Mesenteric fat pad (tissue), 1 donor: ENCODE measurements around the gene LNPEP. TPM values are rescaled to one million over a fixed set of nuclear protein-coding genes. Genes with fewer than 3 reads are reported as not detected.
"Not testable (repeated sequence)": the region's sequence is repeated elsewhere in the genome, so short reads cannot be mapped to it uniquely, and the experiment has no call there.

Experiments used
- DNase-seq: peaks from one replicate; pipeline ENCODE4 v3.0.0-alpha.2; 2020; ENCODE audit warnings: low spot score
- total RNA-seq: library from RNA; stranded (reverse); fragmentation: NEBNext Ultra II Directional; extraction: Animal tissue kit (Norgen Biotek cat#: 25700); gene quantifications from one replicate; pipeline ENCODE4 v1.2.1, GENCODE V29; 2021
- donor health status: DM: yes; HTN: yes; CAD: no.

LNPEP gene
- total RNA-seq, 1 donor from 2014 or later, result 132 TPM

- DNase-seq, result no peak
Observed at GRCh38 chr5:96928931-96929708, 6.8 kb upstream of the LNPEP start.

GRCh38 chr5:96930058-96930457 lies 5.8 kb upstream of the LNPEP start:
- DNase-seq, result no peak

GRCh38 chr5:96930589-96930988 lies 5.3 kb upstream of the LNPEP start:
- DNase-seq, result no peak

- DNase-seq, result not testable (repeated sequence)
Observed at GRCh38 chr5:96931037-96931436, 4.8 kb upstream of the LNPEP start.

GRCh38 chr5:96931605-96932004 lies 4.3 kb upstream of the LNPEP start:
- DNase-seq, result no peak

GRCh38 chr5:96932026-96932425 lies 3.9 kb upstream of the LNPEP start:
- no peak for DNase-seq

GRCh38 chr5:96933764-96934707 lies 1.8 kb upstream of the LNPEP start:
- DNase-seq, result no peak

GRCh38 chr5:96934708-96935558 lies 947 bp upstream of the LNPEP start:
- DNase-seq, result peak; percentile 96

- DNase-seq, result no peak
Observed at GRCh38 chr5:96936431-96937320, 796 bp downstream of the LNPEP start.

- no peak for DNase-seq
Observed at GRCh38 chr5:96940586-96940985, 4.7 kb downstream of the LNPEP start.

- no peak for DNase-seq
Observed at GRCh38 chr5:96941140-96941539, 5.3 kb downstream of the LNPEP start.

GRCh38 chr5:96942078-96942477 lies 6.2 kb downstream of the LNPEP start:
- DNase-seq, result no peak

GRCh38 chr5:96942911-96943310 lies 7.0 kb downstream of the LNPEP start:
- DNase-seq, result no peak

GRCh38 chr5:96943799-96944198 lies 7.9 kb downstream of the LNPEP start:
- DNase-seq, result no peak

GRCh38 chr5:96945144-96945897 lies 9.4 kb downstream of the LNPEP start:
- no peak for DNase-seq

GRCh38 chr5:96946381-96946780 lies 10.5 kb downstream of the LNPEP start:
- no peak for DNase-seq

- DNase-seq, result no peak
Observed at GRCh38 chr5:96952118-96952750, 16.4 kb downstream of the LNPEP start.

- no peak for DNase-seq
Observed at GRCh38 chr5:96952974-96953730, 17.3 kb downstream of the LNPEP start.
